H1 (cell line): ENCODE data around the gene LEMD2. TPM values are rescaled to one million over a fixed set of nuclear protein-coding genes. Genes with fewer than 3 reads are reported as not detected.

Source experiments
- BRCA1 ChIP-seq: IDR thresholded peaks from 2 replicates; pipeline ENCODE4 v1.6.1; 2012; ENCODE audit warnings: low read depth, low read length, improper control_type of control experiment
- CTBP2 ChIP-seq: IDR thresholded peaks from 2 replicates; pipeline ENCODE4 v1.7.0; 2011; ENCODE audit warnings: borderline replicate concordance, mild to moderate bottlenecking, moderate library complexity, mixed read lengths, low read length; ENCODE audit not compliant: insufficient read depth, insufficient read length
- JUND ChIP-seq: IDR thresholded peaks from 2 replicates; pipeline ENCODE4 v1.6.1; 2011; ENCODE audit warnings: mild to moderate bottlenecking, improper control_type of control experiment, low read length
- PHF8 ChIP-seq: fragments of 200-600 bp; sonication (generic); conservative IDR thresholded peaks from 2 replicates; pipeline ENCODE4 v1.7.1; 2012; ENCODE audit warnings: low read depth, mild to moderate bottlenecking, inconsistent platforms, low read length, moderate library complexity
- RXRA ChIP-seq: IDR thresholded peaks from 2 replicates; pipeline ENCODE4 v1.6.1; 2011; ENCODE audit warnings: low read depth, mild to moderate bottlenecking, low read length, moderate library complexity; ENCODE audit not compliant: insufficient read depth
- SIN3A ChIP-seq, 2 experiments: IDR thresholded peaks in 1 of 2; conservative IDR thresholded peaks in 1 of 2; 2 replicates each; pipeline ENCODE4 v1.6.1; 2011 to 2012; ENCODE audit warnings: low read length in 2 of 2, improper control_type of control experiment in 1 of 2, low read depth in 1 of 2, mild to moderate bottlenecking in 1 of 2
- SUZ12 ChIP-seq: fragments of 200-600 bp; sonication (generic); IDR thresholded peaks from 2 replicates; pipeline ENCODE4 v1.6.1; 2012; ENCODE audit warnings: mild to moderate bottlenecking, inconsistent platforms, low read length, moderate library complexity, mixed read lengths
- TCF12 ChIP-seq: IDR thresholded peaks from 2 replicates; pipeline ENCODE4 v1.6.1; 2011; ENCODE audit warnings: low read depth, mild to moderate bottlenecking, low read length
- polyA plus RNA-seq, 7 experiments: library from polyadenylated mRNA; depleted of rRNA in 3 of 7; stranded (reverse) in 5 of 7; unstranded in 2 of 7; fragments of >200 nt in 5 of 7; fragments of 200-250 nt in 2 of 7; gene quantifications; 1 replicate in 5 of 7; 2 replicates in 1 of 7; 4 replicates in 1 of 7; pipeline versions ENCODE4 v1.2.1 to v1.2.3, GENCODE V29; 2011 to 2013; ENCODE audit warnings: missing spikeins in 2 of 7, mixed read lengths in 2 of 7
- total RNA-seq: library from RNA; stranded (reverse); fragmentation: NEBNext Ultra II Directional; extraction: Animal tissue kit (Norgen Biotek cat#: 25700); gene quantifications from 2 replicates; pipeline ENCODE4 v1.2.1, GENCODE V29; 2021

The LEMD2 gene
- total and polyA plus RNA-seq, 2 of the 8 experiments (the other 6 are each of a cell fraction or from before 2014, with no cell fraction given), result 32.7 to 57.3 TPM

DNA sequence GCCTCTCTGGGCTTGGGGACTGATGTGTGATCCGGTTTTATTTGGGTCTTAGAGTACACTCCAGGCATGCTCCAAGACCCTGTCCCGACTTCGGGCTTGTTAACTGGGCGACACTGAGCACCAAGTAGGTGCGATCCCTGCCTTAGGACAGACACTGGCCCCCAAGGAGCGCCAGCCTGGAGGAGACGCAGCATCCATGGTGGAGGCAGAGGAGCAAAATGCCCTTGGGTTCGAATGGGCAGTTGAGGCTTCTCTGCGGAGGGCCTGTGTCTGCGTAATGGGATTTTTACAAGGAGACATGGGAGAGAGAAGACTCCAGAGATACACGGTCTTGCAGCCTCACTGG, 593 bp upstream of the LEMD2 start (continued):
- TF ChIP-seq TCF12, result no peak
- no peak for TF ChIP-seq SIN3A (conservative IDR thresholded peaks at IDR 0.05 in 1 of 2, IDR thresholded peaks at IDR 0.05 in 1 of 2; ENCODE audit: low read depth in 1 of 2, low read length in 2 of 2)
- TF ChIP-seq PHF8, result no peak
- TF ChIP-seq RXRA, result no peak
- no peak for TF ChIP-seq CTBP2
- no peak for TF ChIP-seq BRCA1
- TF ChIP-seq JUND, result no peak
- TF ChIP-seq SUZ12, result no peak
